Adrenal gland (tissue), 5 donors: ENCODE results near the gene KYAT1.

Experiments
- CTCF ChIP-seq, 6 experiments: fragments of 450-650 bp in 4 of 6; fragments of 200-600 bp in 2 of 6; sonication (generic) in 1 of 6; IDR thresholded peaks; 1 replicate in 5 of 6; 2 replicates in 1 of 6; pipeline versions ENCODE4 v1.5.1 to v1.8.0; 2016 to 2021; ENCODE audit warnings: antibody characterized with exemption in 6 of 6, mild to moderate bottlenecking in 2 of 6, moderate library complexity in 1 of 6
- POLR2A ChIP-seq, 2 donors: fragments of 450-650 bp; IDR thresholded peaks; one replicate each; pipeline ENCODE4 v1.6.1; 2017; ENCODE audit warnings: antibody characterized with exemption in 2 of 2, mild to moderate bottlenecking in 2 of 2, moderate library complexity in 1 of 2
- donor health status: DM: no; HTN: no; CAD: no.

GRCh38 chr9:128913995-128914772, 32.4 kb upstream of the KYAT1 start:
- TF ChIP-seq CTCF (IDR thresholded peaks at IDR 0.05) (no peak), POLR2A (IDR thresholded peaks at IDR 0.05) (no peak)
